Activated B cell treated with CpG ODN at 0.5 μM for 24 hours (primary cell): ENCODE data around the gene DISC1. TPM values are rescaled to one million over a fixed set of nuclear protein-coding genes. Genes with fewer than 3 reads are reported as not detected.

Experiments
- ATAC-seq: fragments of 200-7000 bp; cut with Tn5 transposase; one replicate; pipeline ENCODE4 v1.10.0; 2021; ENCODE audit warnings: low read depth, mild to moderate bottlenecking, moderate library complexity
- CTCF ChIA-PET: fragments of 350-600 bp; sonication (Branson Sonifier 250); formaldehyde crosslinking; loops from one replicate; lab custom pipeline; 2021; ENCODE audit warnings: antibody characterized with exemption; lab: Charles Lee
- POLR2A ChIA-PET: fragments of 350-600 bp; sonication (Branson Sonifier 250); formaldehyde crosslinking; loops from one replicate; lab custom pipeline; 2021; ENCODE audit warnings: antibody characterized with exemption; lab: Charles Lee
- DNase-seq: peaks from one replicate; pipeline ENCODE4 v3.0.0; 2022
- H3K27ac Mint-ChIP-seq: one replicate; pipeline ENCODE4 v1.8.0; 2020; ENCODE audit warnings: mixed read lengths
- H3K27me3 Mint-ChIP-seq: one replicate; pipeline ENCODE4 v1.8.0; 2021; ENCODE audit warnings: mixed read lengths
- H3K36me3 Mint-ChIP-seq: one replicate; pipeline ENCODE4 v1.8.0; 2021; ENCODE audit warnings: low read depth, mixed read lengths
- H3K4me1 Mint-ChIP-seq: one replicate; pipeline ENCODE4 v1.8.0; 2021; ENCODE audit warnings: mixed read lengths
- H3K4me3 Mint-ChIP-seq: one replicate; pipeline ENCODE4 v1.8.0; 2020; ENCODE audit warnings: mild to moderate bottlenecking, mixed read lengths
- H3K9me3 Mint-ChIP-seq: one replicate; pipeline ENCODE4 v1.8.0; 2020; ENCODE audit warnings: mixed read lengths
- CTCF ChIP-seq: fragments of 200-600 bp; IDR thresholded peaks from one replicate; pipeline ENCODE4 v1.8.0; 2022; ENCODE audit warnings: antibody characterized with exemption, mild to moderate bottlenecking
- intact Hi-C: fragments of 100-400 bp; cut with micrococcal nuclease; formaldehyde crosslinking; loops from one replicate; pipeline ENCODE4 v1.15.1; 2024
- total RNA-seq: library from RNA; stranded (reverse); gene quantifications from 2 replicates; pipeline ENCODE4 v1.2.3, GENCODE V29; 2022

DISC1 gene
- total RNA-seq, 1 donor from 2014 or later = 2.4 TPM

- no peaks in the 10 kb centered on the region for H3K27me3 Mint-ChIP-seq
- no peak overlapping the region for H3K27ac Mint-ChIP-seq
- DNase-seq (no peak), ATAC-seq (no peak)
- POLR2A ChIA-PET = no interaction called here
- H3K4me3 Mint-ChIP-seq = no peak overlapping the region
- peaks cover 11% of the 10 kb centered on the region for H3K36me3 Mint-ChIP-seq
- no peaks in the 10 kb centered on the region for H3K9me3 Mint-ChIP-seq
- H3K4me1 Mint-ChIP-seq = no peaks in the 10 kb centered on the region
- CTCF ChIA-PET = no interaction called here
- TF ChIP-seq CTCF = no peak
- intact Hi-C loops = no loop called here
Measured at GRCh38 chr1:231822041-231822440, 195.5 kb downstream of the DISC1 start.

- TF ChIP-seq CTCF = no peak
- ChIA-PET CTCF (no interaction called here), POLR2A (no interaction called here)
- Mint-ChIP-seq H3K27ac (no peak overlapping the region), H3K4me3 (no peak overlapping the region), H3K27me3 (no peaks in the 10 kb centered on the region), H3K9me3 (no peaks in the 10 kb centered on the region), H3K4me1 (no peaks in the 10 kb centered on the region), H3K36me3 (peaks cover 4% of the 10 kb centered on the region)
- intact Hi-C loops = no loop called here
- ATAC-seq (no peak), DNase-seq (no peak)
Measured at GRCh38 chr1:231826566-231826965, 200.0 kb downstream of the DISC1 start.

- H3K36me3 Mint-ChIP-seq = peaks cover 4% of the 10 kb centered on the region
- H3K27ac Mint-ChIP-seq = no peak overlapping the region
- intact Hi-C loops = no loop called here
- ChIA-PET POLR2A (no interaction called here), CTCF (no interaction called here)
- no peaks in the 10 kb centered on the region for H3K4me1 Mint-ChIP-seq
- no peak for TF ChIP-seq CTCF
- no peaks in the 10 kb centered on the region for H3K9me3 Mint-ChIP-seq
- H3K4me3 Mint-ChIP-seq = no peak overlapping the region
- DNase-seq (no peak), ATAC-seq (no peak)
- H3K27me3 Mint-ChIP-seq = no peaks in the 10 kb centered on the region
Measured at GRCh38 chr1:231827337-231828105, 200.9 kb downstream of the DISC1 start.

- ChIA-PET CTCF (no interaction called here), POLR2A (no interaction called here)
- H3K27me3 Mint-ChIP-seq = no peaks in the 10 kb centered on the region
- intact Hi-C loops = no loop called here
- H3K9me3 Mint-ChIP-seq = no peaks in the 10 kb centered on the region
- TF ChIP-seq CTCF = no peak
- H3K4me1 Mint-ChIP-seq = no peaks in the 10 kb centered on the region
- no peak overlapping the region for H3K27ac Mint-ChIP-seq
- ATAC-seq (no peak), DNase-seq (no peak)
- no peak overlapping the region for H3K4me3 Mint-ChIP-seq
- H3K36me3 Mint-ChIP-seq = peaks cover 4% of the 10 kb centered on the region
Measured at GRCh38 chr1:231828182-231828920, 201.8 kb downstream of the DISC1 start.

- no peak overlapping the region for H3K27ac Mint-ChIP-seq
- ATAC-seq (no peak), DNase-seq (no peak)
- intact Hi-C loops = no loop called here
- no peak for TF ChIP-seq CTCF
- no peaks in the 10 kb centered on the region for H3K27me3 Mint-ChIP-seq
- peaks cover 4% of the 10 kb centered on the region for H3K36me3 Mint-ChIP-seq
- POLR2A ChIA-PET = no interaction called here
- no peaks in the 10 kb centered on the region for H3K9me3 Mint-ChIP-seq
- no peaks in the 10 kb centered on the region for H3K4me1 Mint-ChIP-seq
- H3K4me3 Mint-ChIP-seq = no peak overlapping the region
- CTCF ChIA-PET = no interaction called here
Measured at GRCh38 chr1:231829332-231829731, 202.7 kb downstream of the DISC1 start.
